Measurements from ENCODE around the gene BID.

- no peak for TF ChIP-seq CTCF (IDR thresholded peaks at IDR 0.05)
- TF ChIP-seq POLR2A (IDR thresholded peaks at IDR 0.05): no peak
Observed at GRCh38 chr22:17753401-17753989, 20.8 kb downstream of the BID start.
